ENCODE results near the gene TXNRD2. TPM values are rescaled to one million over a fixed set of nuclear protein-coding genes. Genes with fewer than 3 reads are reported as not detected.

Gene TXNRD2
- total RNA-seq, 1 donor from 2014 or later, result 22.9 TPM

- Mint-ChIP-seq H3K4me1 (peaks cover 49% of the 10 kb centered on the region), H3K36me3 (peaks cover 10% of the 10 kb centered on the region), H3K4me3 (peak overlapping the region; percentile 88), H3K9me3 (no peaks in the 10 kb centered on the region), H3K27me3 (ENCODE audit: low read depth) (no peaks in the 10 kb centered on the region), H3K27ac (peak overlapping the region; percentile 94)
- TF ChIP-seq CTCF (IDR thresholded peaks at IDR 0.05; ENCODE audit: unreplicated experiment), result no peak
- DNase-seq (ENCODE audit: low spot score in 2 of 2, unreplicated experiment in 2 of 2), result peak in 1 of 2 experiments; percentile 20
Observed at GRCh38 chr22:19853879-19854777, 87.5 kb downstream of the TXNRD2 start.

- H3K9me3 Mint-ChIP-seq, result no peaks in the 10 kb centered on the region
- no peak for TF ChIP-seq CTCF (IDR thresholded peaks at IDR 0.05; ENCODE audit: unreplicated experiment)
- H3K27ac Mint-ChIP-seq, result peak overlapping the region; percentile 94
- DNase-seq (ENCODE audit: low spot score in 2 of 2, unreplicated experiment in 2 of 2), result no peak
- H3K4me1 Mint-ChIP-seq, result peaks cover 58% of the 10 kb centered on the region
- H3K27me3 Mint-ChIP-seq (ENCODE audit: low read depth), result no peaks in the 10 kb centered on the region
- peaks cover 10% of the 10 kb centered on the region for H3K36me3 Mint-ChIP-seq
- H3K4me3 Mint-ChIP-seq, result peak overlapping the region; percentile 88
Observed at GRCh38 chr22:19853058-19853878, 88.3 kb downstream of the TXNRD2 start.

- TF ChIP-seq CTCF (IDR thresholded peaks at IDR 0.05; ENCODE audit: unreplicated experiment), result no peak
- Mint-ChIP-seq H3K27me3 (ENCODE audit: low read depth) (no peaks in the 10 kb centered on the region), H3K36me3 (peaks cover 10% of the 10 kb centered on the region), H3K27ac (peak overlapping the region; percentile 94), H3K4me3 (peak overlapping the region; percentile 88), H3K4me1 (peaks cover 62% of the 10 kb centered on the region), H3K9me3 (no peaks in the 10 kb centered on the region)
- DNase-seq (ENCODE audit: low spot score in 2 of 2, unreplicated experiment in 2 of 2), result no peak
Observed at GRCh38 chr22:19852177-19852781, 89.3 kb downstream of the TXNRD2 start.

- H3K9me3 Mint-ChIP-seq, result no peaks in the 10 kb centered on the region
- TF ChIP-seq CTCF (IDR thresholded peaks at IDR 0.05; ENCODE audit: unreplicated experiment), result no peak
- H3K27me3 Mint-ChIP-seq (ENCODE audit: low read depth), result no peaks in the 10 kb centered on the region
- peak overlapping the region; percentile 88 for H3K4me3 Mint-ChIP-seq
- peaks cover 10% of the 10 kb centered on the region for H3K36me3 Mint-ChIP-seq
- peak overlapping the region; percentile 53 for H3K27ac Mint-ChIP-seq
- peaks cover 62% of the 10 kb centered on the region for H3K4me1 Mint-ChIP-seq
- DNase-seq (ENCODE audit: low spot score in 2 of 2, unreplicated experiment in 2 of 2), result no peak
Observed at GRCh38 chr22:19851291-19852176, 90.1 kb downstream of the TXNRD2 start.

- Mint-ChIP-seq H3K27ac (peak overlapping the region; percentile 99), H3K4me1 (peaks cover 60% of the 10 kb centered on the region), H3K9me3 (no peaks in the 10 kb centered on the region), H3K27me3 (ENCODE audit: low read depth) (no peaks in the 10 kb centered on the region), H3K4me3 (peak overlapping the region; percentile 47), H3K36me3 (peaks cover 10% of the 10 kb centered on the region)
- DNase-seq (ENCODE audit: low spot score in 2 of 2, unreplicated experiment in 2 of 2), result no peak
- no peak for TF ChIP-seq CTCF (IDR thresholded peaks at IDR 0.05; ENCODE audit: unreplicated experiment)
Observed at GRCh38 chr22:19850763-19851109, 90.9 kb downstream of the TXNRD2 start.
